Ishikawa (cell line): ENCODE data around the gene AP1B1.

Experiments
- CEBPB ChIP-seq: IDR thresholded peaks from 2 replicates; pipeline ENCODE4 v1.6.1; 2012
- CREB1 ChIP-seq: IDR thresholded peaks from 2 replicates; pipeline ENCODE4 v1.6.1; 2012; ENCODE audit warnings: low read depth
- EGR1 ChIP-seq: IDR thresholded peaks from 2 replicates; pipeline ENCODE4 v1.6.1; 2012
- EP300 ChIP-seq: IDR thresholded peaks from 2 replicates; pipeline ENCODE4 v1.6.1; 2012; ENCODE audit warnings: borderline replicate concordance
- FOXM1 ChIP-seq: IDR thresholded peaks from 2 replicates; pipeline ENCODE4 v1.6.1; 2012; ENCODE audit warnings: low read depth, borderline replicate concordance
- MAX ChIP-seq: IDR thresholded peaks from 2 replicates; pipeline ENCODE4 v1.6.1; 2012
- NFIC ChIP-seq: IDR thresholded peaks from 2 replicates; pipeline ENCODE4 v1.6.1; 2012
- RAD21 ChIP-seq: IDR thresholded peaks from 2 replicates; pipeline ENCODE4 v1.6.1; 2012; ENCODE audit warnings: low read depth
- REST ChIP-seq: IDR thresholded peaks from 2 replicates; pipeline ENCODE4 v1.6.1; 2012; ENCODE audit warnings: low read depth, mild to moderate bottlenecking
- TAF1 ChIP-seq: IDR thresholded peaks from 2 replicates; pipeline ENCODE4 v1.6.1; 2012; ENCODE audit warnings: low read depth, mild to moderate bottlenecking
- TCF12 ChIP-seq: IDR thresholded peaks from 2 replicates; pipeline ENCODE4 v1.6.1; 2012; ENCODE audit warnings: low read depth
- TEAD4 ChIP-seq: IDR thresholded peaks from 2 replicates; pipeline ENCODE4 v1.6.1; 2012
- USF1 ChIP-seq: IDR thresholded peaks from 2 replicates; pipeline ENCODE4 v1.6.1; 2012
- YY1 ChIP-seq: IDR thresholded peaks from 2 replicates; pipeline ENCODE4 v1.6.1; 2012; ENCODE audit warnings: low read depth
- ZBTB7A ChIP-seq: IDR thresholded peaks from 2 replicates; pipeline ENCODE4 v1.6.1; 2012; ENCODE audit warnings: low read depth

AP1B1 gene

GRCh38 chr22:29339381-29340235 is 48.8 kb downstream of the AP1B1 start:
- no peak for TF ChIP-seq FOXM1
- no peak for TF ChIP-seq MAX
- no peak for TF ChIP-seq YY1

- no peak for TF ChIP-seq EGR1
- TF ChIP-seq FOXM1: no peak
- TF ChIP-seq REST: no peak
- no peak for TF ChIP-seq EP300
- TF ChIP-seq TCF12: no peak
- no peak for TF ChIP-seq NFIC
- no peak for TF ChIP-seq YY1
- TF ChIP-seq ZBTB7A: no peak
Measured at GRCh38 chr22:29338398-29338797, 50.0 kb downstream of the AP1B1 start.

GRCh38 chr22:29337631-29338284 is 50.6 kb downstream of the AP1B1 start:
- TF ChIP-seq YY1 (no peak), CREB1 (no peak), TEAD4 (no peak), MAX (no peak), TAF1 (no peak), EP300 (no peak), ZBTB7A (no peak), RAD21 (no peak), CEBPB (no peak), FOXM1 (no peak), EGR1 (no peak), NFIC (no peak), TCF12 (no peak), USF1 (no peak), REST (no peak)

- TF ChIP-seq YY1: no peak
- TF ChIP-seq TEAD4: no peak
- TF ChIP-seq EP300: no peak
Measured at GRCh38 chr22:29336751-29337490, 51.4 kb downstream of the AP1B1 start.

GRCh38 chr22:29335656-29336055 is 52.7 kb downstream of the AP1B1 start:
- no peak for TF ChIP-seq YY1
- TF ChIP-seq USF1: no peak
- no peak for TF ChIP-seq REST
- TF ChIP-seq TCF12: no peak
- no peak for TF ChIP-seq FOXM1
- TF ChIP-seq TEAD4: no peak
- TF ChIP-seq MAX: no peak
- no peak for TF ChIP-seq CREB1
- no peak for TF ChIP-seq EP300
- TF ChIP-seq ZBTB7A: no peak
